ENCODE results near the gene RAB10. TPM values are rescaled to one million over a fixed set of nuclear protein-coding genes. Genes with fewer than 3 reads are reported as not detected.

Gene RAB10
- total RNA-seq, 6 donors from 2014 or later = 81.7 to 139 (median 106) TPM

DNA sequence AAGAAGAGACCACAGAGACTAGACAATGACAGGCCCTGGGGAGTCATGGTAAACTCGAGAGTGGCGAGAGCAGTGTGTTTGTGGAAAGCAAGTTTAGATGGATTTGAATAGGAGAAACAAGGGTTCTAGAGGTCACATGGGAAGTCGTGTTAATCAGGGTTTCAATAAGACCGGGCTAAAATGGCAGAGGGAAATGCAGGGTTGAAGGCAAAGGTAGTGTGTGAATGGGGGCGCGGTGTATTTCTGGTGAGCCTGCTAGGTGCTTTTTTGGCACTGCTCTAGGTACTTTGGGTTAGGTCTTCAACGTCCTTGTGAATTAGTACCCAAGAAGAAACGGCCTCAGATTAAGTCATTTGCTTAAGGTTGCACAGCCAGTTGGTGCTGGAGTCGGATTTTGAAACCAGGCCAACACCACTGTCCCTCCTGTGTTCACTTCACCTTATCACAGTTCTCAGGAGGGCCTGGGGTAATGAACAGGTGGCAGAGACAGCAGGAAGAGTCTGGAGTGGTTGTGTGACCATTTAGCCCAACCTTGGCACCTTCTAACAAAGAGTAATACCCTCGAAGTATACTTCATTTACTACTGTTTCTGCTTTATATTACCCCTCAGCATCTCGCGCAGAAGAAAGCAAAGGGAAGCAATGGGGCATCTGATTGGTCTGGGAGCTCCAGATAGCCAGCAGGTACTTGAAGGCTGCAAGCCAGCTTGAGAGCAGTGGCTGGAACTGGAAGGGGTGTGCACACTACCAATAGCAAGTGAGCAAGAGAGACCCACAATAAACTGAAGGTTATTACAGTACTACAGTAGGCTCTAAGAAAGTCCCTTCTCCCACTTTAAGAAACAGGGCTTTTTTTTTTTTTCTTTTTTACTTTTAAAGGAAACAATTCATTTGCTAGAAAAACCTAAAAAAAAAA is 105.6 kb downstream of the RAB10 start:
- Histone ChIP-seq H3K4me1 (peaks cover 1 to 12% (median 5%) of the 10 kb centered on the region in 4 donors), H3K4me3 (no peak overlapping the region), H3K27ac (no peak overlapping the region), H3K9me3 (no peaks in the 10 kb centered on the region), H3K36me3 (peaks cover 0 to 9% (median 3%) of the 10 kb centered on the region in 4 donors), H3K27me3 (no peaks in the 10 kb centered on the region)
- WGBS, 2 donors = 69 to 74% methylated on average over 12 of the region's 12 CpGs
- no peak for DNase-seq
- TF ChIP-seq POLR2AphosphoS5 (IDR thresholded peaks at IDR 0.05) (no peak), POLR2A (IDR thresholded peaks at IDR 0.05) (no peak), EP300 (IDR thresholded peaks at IDR 0.05) (no peak)
- TF ChIP-seq, protein P1, sequence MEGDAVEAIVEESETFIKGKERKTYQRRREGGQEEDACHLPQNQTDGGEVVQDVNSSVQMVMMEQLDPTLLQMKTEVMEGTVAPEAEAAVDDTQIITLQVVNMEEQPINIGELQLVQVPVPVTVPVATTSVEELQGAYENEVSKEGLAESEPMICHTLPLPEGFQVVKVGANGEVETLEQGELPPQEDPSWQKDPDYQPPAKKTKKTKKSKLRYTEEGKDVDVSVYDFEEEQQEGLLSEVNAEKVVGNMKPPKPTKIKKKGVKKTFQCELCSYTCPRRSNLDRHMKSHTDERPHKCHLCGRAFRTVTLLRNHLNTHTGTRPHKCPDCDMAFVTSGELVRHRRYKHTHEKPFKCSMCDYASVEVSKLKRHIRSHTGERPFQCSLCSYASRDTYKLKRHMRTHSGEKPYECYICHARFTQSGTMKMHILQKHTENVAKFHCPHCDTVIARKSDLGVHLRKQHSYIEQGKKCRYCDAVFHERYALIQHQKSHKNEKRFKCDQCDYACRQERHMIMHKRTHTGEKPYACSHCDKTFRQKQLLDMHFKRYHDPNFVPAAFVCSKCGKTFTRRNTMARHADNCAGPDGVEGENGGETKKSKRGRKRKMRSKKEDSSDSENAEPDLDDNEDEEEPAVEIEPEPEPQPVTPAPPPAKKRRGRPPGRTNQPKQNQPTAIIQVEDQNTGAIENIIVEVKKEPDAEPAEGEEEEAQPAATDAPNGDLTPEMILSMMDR (IDR thresholded peaks at IDR 0.05) = no peak
- ATAC-seq (ENCODE audit: low FRiP score in 2 of 2) = no peak

DNA sequence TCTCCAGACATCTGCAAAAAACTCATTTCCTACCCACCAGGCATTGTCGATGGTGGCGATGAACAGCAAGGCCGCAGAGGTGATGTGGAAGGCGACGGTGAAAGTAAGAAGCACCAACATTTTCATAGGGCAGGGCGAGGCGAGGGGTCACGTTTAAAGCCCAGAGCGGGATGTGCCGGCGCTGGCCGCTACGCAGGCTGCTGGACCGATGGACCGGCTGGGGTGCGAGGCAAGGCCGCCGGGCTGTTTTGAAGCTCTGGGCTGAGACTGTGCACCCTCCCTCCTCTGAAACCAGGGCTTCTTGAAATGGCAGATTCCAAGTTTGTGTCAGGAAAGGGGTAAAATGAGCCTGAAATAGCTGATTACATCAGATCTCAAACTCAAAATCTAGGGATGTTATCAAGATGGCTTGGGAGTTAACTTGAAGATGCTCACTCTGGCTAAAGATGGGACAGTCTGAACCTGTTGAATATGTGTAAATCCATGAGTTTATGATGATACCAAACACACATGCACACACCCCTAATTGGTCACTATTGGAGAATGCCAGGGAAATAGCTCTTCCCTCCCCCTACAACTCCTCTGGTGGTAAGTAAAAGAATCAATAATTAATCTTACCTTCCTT is 107.4 kb downstream of the RAB10 start:
- Histone ChIP-seq H3K9me3 (no peaks in the 10 kb centered on the region), H3K4me1 (peaks cover 3 to 17% (median 10%) of the 10 kb centered on the region in 4 donors), H3K27ac (no peak overlapping the region), H3K36me3 (peaks cover 0 to 3% (median 0%) of the 10 kb centered on the region in 4 donors), H3K4me3 (no peak overlapping the region), H3K27me3 (no peaks in the 10 kb centered on the region)
- WGBS, 2 donors = 85 to 95% methylated on average over 10 to 18 of the region's 18 CpGs
- no peak for TF ChIP-seq EP300 (IDR thresholded peaks at IDR 0.05)
- TF ChIP-seq POLR2A (IDR thresholded peaks at IDR 0.05) = no peak
- TF ChIP-seq, protein P1 (IDR thresholded peaks at IDR 0.05) = no peak
- no peak for TF ChIP-seq POLR2AphosphoS5 (IDR thresholded peaks at IDR 0.05)
- DNase-seq (peak in 1 of 2 donors; percentile 69), ATAC-seq (ENCODE audit: low FRiP score in 2 of 2) (no peak)

DNA sequence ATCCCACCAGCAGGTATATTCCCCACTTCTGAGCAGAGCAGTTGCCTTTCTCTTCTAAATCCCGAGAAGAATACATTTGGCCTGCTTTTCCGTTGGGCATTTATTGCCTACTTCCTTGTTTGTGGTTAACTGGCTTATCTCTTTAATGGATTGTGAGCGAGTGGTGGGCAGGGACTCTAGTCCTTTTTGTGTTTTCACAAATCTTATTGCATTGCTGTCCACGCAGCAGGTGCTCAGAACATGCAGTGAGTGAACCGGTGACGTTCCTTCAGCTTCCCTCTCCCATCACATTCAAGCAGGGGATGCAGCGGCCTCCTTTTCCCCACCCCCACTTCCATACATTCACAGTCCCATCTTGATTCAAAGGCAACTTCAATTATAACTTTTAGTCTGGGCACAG is 110.1 kb downstream of the RAB10 start:
- no peak for DNase-seq
- ATAC-seq (ENCODE audit: low FRiP score in 2 of 2) = no peak

DNA sequence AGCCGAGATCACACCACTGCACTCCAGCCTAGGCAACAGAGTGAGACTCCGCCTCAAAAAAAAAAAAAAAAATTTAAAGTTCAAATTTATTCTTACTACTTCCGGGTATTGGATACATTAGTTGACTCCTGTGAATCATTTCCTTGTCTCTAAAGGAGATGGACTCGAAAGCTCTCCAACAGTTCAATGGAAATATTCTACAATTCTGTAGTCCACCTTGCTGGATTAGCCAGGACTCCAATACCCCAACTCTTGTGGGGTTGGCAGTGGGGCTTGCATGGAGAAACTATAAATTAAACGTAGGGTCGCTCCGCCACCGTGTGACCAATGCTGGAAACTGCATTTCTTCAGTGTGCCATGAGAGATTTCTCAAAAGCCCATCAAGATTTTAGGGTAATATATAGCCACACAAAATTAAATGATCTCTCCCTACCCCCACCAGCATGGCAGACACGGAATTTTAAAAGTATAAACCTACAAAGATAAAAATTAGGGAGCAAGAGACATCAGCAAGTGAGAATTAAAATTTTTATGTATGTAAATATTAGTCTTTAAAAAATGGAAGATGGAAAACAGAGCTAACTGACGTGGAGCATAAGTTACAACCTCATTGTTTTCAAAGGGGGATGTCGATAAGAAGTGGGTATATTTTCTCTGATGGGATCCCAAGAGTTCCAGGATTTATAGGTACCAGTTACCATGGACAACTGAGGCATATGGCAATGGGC is 111.2 kb downstream of the RAB10 start:
- WGBS, 2 donors = 23 to 24% methylated on average over 11 of the region's 11 CpGs
- H3K36me3 ChIP-seq = no peaks in the 10 kb centered on the region
- no peaks in the 10 kb centered on the region for H3K27me3 ChIP-seq
- H3K9me3 ChIP-seq = no peaks in the 10 kb centered on the region
- no peak overlapping the region for H3K4me3 ChIP-seq
- peak; percentile 67 to 91 for ATAC-seq (ENCODE audit: low FRiP score in 2 of 2)
- no peak overlapping the region for H3K27ac ChIP-seq
- DNase-seq = peak in 1 of 2 donors; percentile 60
- peaks cover 3 to 17% (median 10%) of the 10 kb centered on the region in 4 donors for H3K4me1 ChIP-seq
- no peak for TF ChIP-seq POLR2A (IDR thresholded peaks at IDR 0.05)
- TF ChIP-seq, protein P1 (IDR thresholded peaks at IDR 0.05) = peak; percentile 53 to 80 (median 70)

More for the DNA sequence above, 110.1 kb downstream of the RAB10 start:
- H3K36me3 ChIP-seq = no peaks in the 10 kb centered on the region
- TF ChIP-seq POLR2AphosphoS5 (IDR thresholded peaks at IDR 0.05) (no peak), POLR2A (IDR thresholded peaks at IDR 0.05) (no peak), EP300 (IDR thresholded peaks at IDR 0.05) (no peak)
- TF ChIP-seq, protein P1 (IDR thresholded peaks at IDR 0.05) = no peak
- no peaks in the 10 kb centered on the region for H3K27me3 ChIP-seq
- H3K9me3 ChIP-seq = no peaks in the 10 kb centered on the region
- H3K4me1 ChIP-seq = peaks cover 3 to 17% (median 10%) of the 10 kb centered on the region in 4 donors
- H3K4me3 ChIP-seq = no peak overlapping the region
- H3K27ac ChIP-seq = no peak overlapping the region
- WGBS, 2 donors = 37 to 49% methylated on average over 7 of the region's 7 CpGs

All from upper lobe of left lung (tissue), 6 donors.